SK-N-SH (cell line): ENCODE measurements around the gene ANKS1B. TPM values are rescaled to one million over a fixed set of nuclear protein-coding genes. Genes with fewer than 3 reads are reported as not detected.

Experiments
- CTCF ChIA-PET: fragments of 300-600, 350-600 bp; formaldehyde crosslinking; extraction: SDS; loops from one replicate; lab custom pipeline; 2021; lab: Yijun Ruan, JAX
- POLR2A ChIA-PET: fragments of 350-600 bp; sonication (Branson Sonifier 250); formaldehyde crosslinking; extraction: SDS; loops from one replicate; lab custom pipeline; 2020; ENCODE audit warnings: antibody characterized with exemption, inconsistent platforms; lab: Yijun Ruan, JAX
- DNase-seq: peaks from one replicate; pipeline ENCODE4 v3.0.0; 2012
- H2AFZ ChIP-seq: fragments of 200-600 bp; sonication (generic); 2 replicates; pipeline ENCODE4 v1.8.1; 2016; ENCODE audit warnings: antibody characterized with exemption, mild to moderate bottlenecking, low read depth
- H3F3A ChIP-seq: fragments of 200-600 bp; sonication (generic); replicated peaks from 2 replicates; pipeline ENCODE3; 2016; ENCODE audit warnings: antibody characterized with exemption, mild to moderate bottlenecking; ENCODE audit not compliant: insufficient read depth
- H3K27ac ChIP-seq, 2 experiments: fragments of 200-500 bp in 1 of 2; fragments of 200-600 bp in 1 of 2; sonication (Bioruptor generic) in 1 of 2; sonication (generic), shearing (Covaris generic) in 1 of 2; 2 replicates each; pipeline versions ENCODE4 v1.5.1 to v1.6.1; 2014 to 2016; ENCODE audit warnings: low read depth in 2 of 2, inconsistent platforms in 1 of 2, low read length in 1 of 2, mild to moderate bottlenecking in 1 of 2, mixed read lengths in 1 of 2
- H3K27me3 ChIP-seq: fragments of 200-600 bp; sonication (generic), shearing (Covaris generic); 2 replicates; pipeline ENCODE4 v1.6.1; 2016; ENCODE audit warnings: mixed run types; ENCODE audit not compliant: insufficient read depth
- H3K36me3 ChIP-seq, 2 experiments: fragments of 200-500 bp in 1 of 2; fragments of 200-600 bp in 1 of 2; sonication (Bioruptor generic) in 1 of 2; sonication (generic) in 1 of 2; replicated peaks in 1 of 2; 2 replicates each; pipeline versions ENCODE3 to v1.5.1; 2014 to 2016; ENCODE audit warnings: low read length in 1 of 2, mild to moderate bottlenecking in 1 of 2; ENCODE audit not compliant: insufficient read depth in 2 of 2, control insufficient read depth in 1 of 2
- H3K4me1 ChIP-seq, 2 experiments: fragments of 200-500 bp in 1 of 2; fragments of 200-600 bp in 1 of 2; sonication (Bioruptor generic) in 1 of 2; sonication (generic), shearing (Covaris generic) in 1 of 2; 2 replicates each; pipeline versions ENCODE4 v1.5.1 to v1.6.1; 2014 to 2016; ENCODE audit warnings: low read depth in 1 of 2, low read length in 1 of 2, mixed run types in 1 of 2; ENCODE audit not compliant: insufficient read depth in 2 of 2, control insufficient read depth in 1 of 2
- H3K4me2 ChIP-seq: fragments of 200-600 bp; sonication (generic), shearing (Covaris generic); 2 replicates; pipeline ENCODE4 v1.6.1; 2017; ENCODE audit warnings: mixed run types
- H3K4me3 ChIP-seq, 2 experiments: fragments of 200-500 bp in 1 of 2; fragments of 200-600 bp in 1 of 2; sonication (Bioruptor generic) in 1 of 2; sonication (generic), shearing (Covaris generic) in 1 of 2; 2 replicates each; pipeline versions ENCODE4 v1.5.1 to v1.8.1; 2014 to 2016; ENCODE audit warnings: low read depth in 2 of 2, inconsistent platforms in 1 of 2, low read length in 1 of 2, mild to moderate bottlenecking in 1 of 2, mixed read lengths in 1 of 2, moderate library complexity in 1 of 2
- H3K79me2 ChIP-seq: fragments of 200-600 bp; sonication (generic); 2 replicates; pipeline ENCODE4 v1.8.1; 2017; ENCODE audit warnings: mild to moderate bottlenecking; ENCODE audit not compliant: insufficient read depth
- H3K9ac ChIP-seq: fragments of 200-600 bp; sonication (generic); 2 replicates; pipeline ENCODE4 v1.6.1; 2017; ENCODE audit warnings: mixed run types
- H3K9me2 ChIP-seq: fragments of 200-600 bp; sonication (generic); 2 replicates; pipeline ENCODE4 v1.6.1; 2017; ENCODE audit warnings: mixed run types
- H3K9me3 ChIP-seq: fragments of 200-600 bp; sonication (generic); 2 replicates; pipeline ENCODE4 v1.6.1; 2017; ENCODE audit warnings: mixed run types, mild to moderate bottlenecking, moderate library complexity
- H4K20me1 ChIP-seq: fragments of 200-600 bp; sonication (generic); 2 replicates; pipeline ENCODE4 v1.6.1; 2017; ENCODE audit warnings: mild to moderate bottlenecking, mixed run types; ENCODE audit not compliant: insufficient read depth
- ELF1 ChIP-seq: IDR thresholded peaks from 2 replicates; pipeline ENCODE4 v1.4.0; 2012
- EP300 ChIP-seq, 2 experiments: IDR thresholded peaks; 2 replicates each; pipeline versions ENCODE4 v1.4.0 to v1.6.1; 2012; ENCODE audit warnings: borderline replicate concordance in 1 of 2, low read depth in 1 of 2, low read length in 1 of 2
- EZH2phosphoT487 ChIP-seq: fragments of 200-600 bp; sonication (generic); IDR thresholded peaks from 2 replicates; pipeline ENCODE4 v1.6.1; 2017; ENCODE audit warnings: low read depth, mixed run types, mild to moderate bottlenecking, antibody characterized with exemption, moderate library complexity, borderline replicate concordance
- FOXJ3 ChIP-seq: sonication (generic); formaldehyde crosslinking; IDR thresholded peaks from 2 replicates; pipeline ENCODE4 v1.5.1; 2020; ENCODE audit warnings: mild to moderate bottlenecking, missing genetic modification reagents
- FOXM1 ChIP-seq: IDR thresholded peaks from 2 replicates; pipeline ENCODE4 v1.4.0; 2012; ENCODE audit warnings: low read depth, mild to moderate bottlenecking
- GABPA ChIP-seq: IDR thresholded peaks from 2 replicates; pipeline ENCODE4 v1.4.0; 2012; ENCODE audit warnings: low read depth, mild to moderate bottlenecking
- GATA2 ChIP-seq: sonication (generic); formaldehyde crosslinking; IDR thresholded peaks from 2 replicates; pipeline ENCODE4 v1.5.0; 2020; ENCODE audit warnings: mild to moderate bottlenecking, missing genetic modification reagents
- JUND ChIP-seq: IDR thresholded peaks from 2 replicates; pipeline ENCODE4 v1.4.0; 2012
- MEF2A ChIP-seq: IDR thresholded peaks from 2 replicates; pipeline ENCODE4 v1.4.0; 2012; ENCODE audit warnings: low read depth, borderline replicate concordance
- NFIC ChIP-seq: IDR thresholded peaks from 2 replicates; pipeline ENCODE4 v1.4.0; 2012; ENCODE audit warnings: borderline replicate concordance
- NRF1 ChIP-seq: IDR thresholded peaks from 2 replicates; pipeline ENCODE4 v1.6.1; 2012; ENCODE audit warnings: low read depth, mild to moderate bottlenecking, low read length
- POLR2AphosphoS5 ChIP-seq: IDR thresholded peaks from 2 replicates; pipeline ENCODE4 v1.6.1; 2012; ENCODE audit warnings: low read depth, low read length
- RAD21 ChIP-seq: IDR thresholded peaks from 2 replicates; pipeline ENCODE4 v1.6.1; 2012; ENCODE audit warnings: mild to moderate bottlenecking, low read length
- RXRA ChIP-seq: IDR thresholded peaks from 2 replicates; pipeline ENCODE4 v1.4.0; 2012; ENCODE audit warnings: low read depth, mild to moderate bottlenecking, borderline replicate concordance
- SMC3 ChIP-seq: IDR thresholded peaks from 2 replicates; pipeline ENCODE4 v1.6.1; 2012; ENCODE audit warnings: low read depth, low read length, improper control_type of control experiment
- TAF1 ChIP-seq: IDR thresholded peaks from 2 replicates; pipeline ENCODE4 v1.6.1; 2012; ENCODE audit warnings: low read depth, mild to moderate bottlenecking, low read length, moderate library complexity, borderline replicate concordance
- WGBS: methylation state at CpG from one replicate; pipeline ENCODE4 v1.1.6; 2017; ENCODE audit warnings: low lambda C conversion rate; 5-methylcytosine and 5-hydroxymethylcytosine counted together
- polyA plus RNA-seq, 3 experiments: library from polyadenylated mRNA; depleted of rRNA; stranded (reverse); fragments of >200 nt; gene quantifications; 2 replicates each; pipeline ENCODE4 v1.2.3, GENCODE V29; 2012
- TF ChIP-seq, protein P1 (sequence below): IDR thresholded peaks from 2 replicates; pipeline ENCODE4 v1.6.1; 2012; ENCODE audit warnings: mild to moderate bottlenecking, low read depth, low read length, moderate library complexity
- TF ChIP-seq, protein P2 (sequence below): IDR thresholded peaks from 2 replicates; pipeline ENCODE4 v1.4.0; 2012; ENCODE audit warnings: low read depth
- TF ChIP-seq, protein P3 (sequence below): IDR thresholded peaks from 2 replicates; pipeline ENCODE4; 2012

Gene ANKS1B
- polyA plus RNA-seq, 1 of the 3 experiments (the other 2 are of a cell fraction), result 1.8 TPM

DNA sequence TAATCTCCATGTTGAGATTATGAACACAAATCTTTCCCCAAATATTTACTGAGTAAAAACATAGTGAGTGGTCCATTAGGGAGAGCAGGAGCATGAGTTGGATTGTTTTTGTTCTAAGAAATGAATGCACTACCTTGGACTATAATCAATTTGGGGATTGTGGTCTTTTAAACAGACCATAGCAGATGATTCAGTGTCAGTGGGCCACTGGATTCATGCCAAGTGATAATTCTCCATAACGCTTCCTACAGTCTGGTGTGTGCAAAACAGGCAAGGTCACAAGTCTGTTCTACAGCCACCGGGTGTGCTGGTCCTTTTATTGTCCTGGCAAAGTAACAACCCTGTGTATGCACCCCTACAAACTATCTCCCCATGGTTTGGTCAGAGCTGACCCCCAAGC lies 1073.3 kb downstream of the ANKS1B start:
- 10% methylated on average over 2 of the region's 2 CpGs for WGBS
- CTCF ChIA-PET, result interaction anchor here (1.2 kb wide), 1 partner anchor 11 kb away, joined by 3 read pairs; no protein-coding TSS in a partner anchor
- no peak for TF ChIP-seq EP300 (IDR thresholded peaks at IDR 0.05; ENCODE audit: borderline replicate concordance in 1 of 2, low read depth in 1 of 2, low read length in 1 of 2)
- TF ChIP-seq SMC3, result no peak
- no peak for TF ChIP-seq MEF2A
- TF ChIP-seq ELF1, result no peak
- TF ChIP-seq GATA2, result no peak
- no peak for TF ChIP-seq JUND

DNA sequence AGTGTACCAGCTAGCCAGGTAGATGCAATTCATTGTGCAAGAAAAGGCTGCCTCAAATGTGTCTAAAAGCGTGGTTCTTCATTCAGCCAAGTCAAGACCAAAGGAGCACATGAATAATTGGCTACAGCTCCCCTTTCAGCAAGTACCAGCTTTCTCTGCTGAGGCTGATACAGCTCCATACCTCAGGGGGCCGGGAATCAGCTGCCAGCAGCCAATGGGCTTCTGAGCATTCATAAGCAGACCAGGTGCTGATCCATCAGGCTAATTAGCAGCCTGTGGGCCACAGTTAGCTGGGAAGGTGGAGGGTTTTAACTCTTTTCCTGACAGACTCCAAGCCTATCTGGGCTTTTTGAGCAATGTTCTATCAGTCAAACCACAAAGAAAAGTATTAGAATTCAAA lies 1075.0 kb downstream of the ANKS1B start:
- no peaks in the 10 kb centered on the region for H3K79me2 ChIP-seq
- H3K4me2 ChIP-seq, result no peak overlapping the region
- H3F3A ChIP-seq, result no peaks in the 10 kb centered on the region
- H3K36me3 ChIP-seq, result no peaks in the 10 kb centered on the region
- ChIA-PET CTCF (interaction anchor here (0.9 to 1.0 kb wide), 2 partner anchors 16 to 211 kb away, joined by 3 read pairs; no protein-coding TSS in a partner anchor), POLR2A (no interaction called here)
- H3K27ac ChIP-seq, result no peak overlapping the region
- H3K4me3 ChIP-seq, result no peak overlapping the region
- 8% methylated on average over 2 of the region's 2 CpGs for WGBS
- TF ChIP-seq FOXJ3 (CRISPR knock-in tag), result no peak
- TF ChIP-seq GABPA, result no peak
- TF ChIP-seq RXRA, result no peak
- TF ChIP-seq MEF2A, result no peak
- TF ChIP-seq EZH2phosphoT487, result no peak
- no peak for TF ChIP-seq NFIC
- no peak for TF ChIP-seq TAF1
- TF ChIP-seq, protein P1, sequence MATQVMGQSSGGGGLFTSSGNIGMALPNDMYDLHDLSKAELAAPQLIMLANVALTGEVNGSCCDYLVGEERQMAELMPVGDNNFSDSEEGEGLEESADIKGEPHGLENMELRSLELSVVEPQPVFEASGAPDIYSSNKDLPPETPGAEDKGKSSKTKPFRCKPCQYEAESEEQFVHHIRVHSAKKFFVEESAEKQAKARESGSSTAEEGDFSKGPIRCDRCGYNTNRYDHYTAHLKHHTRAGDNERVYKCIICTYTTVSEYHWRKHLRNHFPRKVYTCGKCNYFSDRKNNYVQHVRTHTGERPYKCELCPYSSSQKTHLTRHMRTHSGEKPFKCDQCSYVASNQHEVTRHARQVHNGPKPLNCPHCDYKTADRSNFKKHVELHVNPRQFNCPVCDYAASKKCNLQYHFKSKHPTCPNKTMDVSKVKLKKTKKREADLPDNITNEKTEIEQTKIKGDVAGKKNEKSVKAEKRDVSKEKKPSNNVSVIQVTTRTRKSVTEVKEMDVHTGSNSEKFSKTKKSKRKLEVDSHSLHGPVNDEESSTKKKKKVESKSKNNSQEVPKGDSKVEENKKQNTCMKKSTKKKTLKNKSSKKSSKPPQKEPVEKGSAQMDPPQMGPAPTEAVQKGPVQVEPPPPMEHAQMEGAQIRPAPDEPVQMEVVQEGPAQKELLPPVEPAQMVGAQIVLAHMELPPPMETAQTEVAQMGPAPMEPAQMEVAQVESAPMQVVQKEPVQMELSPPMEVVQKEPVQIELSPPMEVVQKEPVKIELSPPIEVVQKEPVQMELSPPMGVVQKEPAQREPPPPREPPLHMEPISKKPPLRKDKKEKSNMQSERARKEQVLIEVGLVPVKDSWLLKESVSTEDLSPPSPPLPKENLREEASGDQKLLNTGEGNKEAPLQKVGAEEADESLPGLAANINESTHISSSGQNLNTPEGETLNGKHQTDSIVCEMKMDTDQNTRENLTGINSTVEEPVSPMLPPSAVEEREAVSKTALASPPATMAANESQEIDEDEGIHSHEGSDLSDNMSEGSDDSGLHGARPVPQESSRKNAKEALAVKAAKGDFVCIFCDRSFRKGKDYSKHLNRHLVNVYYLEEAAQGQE, result no peak
- no peak for TF ChIP-seq NRF1
- TF ChIP-seq, protein P2, sequence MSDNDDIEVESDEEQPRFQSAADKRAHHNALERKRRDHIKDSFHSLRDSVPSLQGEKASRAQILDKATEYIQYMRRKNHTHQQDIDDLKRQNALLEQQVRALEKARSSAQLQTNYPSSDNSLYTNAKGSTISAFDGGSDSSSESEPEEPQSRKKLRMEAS, result no peak
- TF ChIP-seq FOXM1, result no peak
- TF ChIP-seq, protein P3, sequence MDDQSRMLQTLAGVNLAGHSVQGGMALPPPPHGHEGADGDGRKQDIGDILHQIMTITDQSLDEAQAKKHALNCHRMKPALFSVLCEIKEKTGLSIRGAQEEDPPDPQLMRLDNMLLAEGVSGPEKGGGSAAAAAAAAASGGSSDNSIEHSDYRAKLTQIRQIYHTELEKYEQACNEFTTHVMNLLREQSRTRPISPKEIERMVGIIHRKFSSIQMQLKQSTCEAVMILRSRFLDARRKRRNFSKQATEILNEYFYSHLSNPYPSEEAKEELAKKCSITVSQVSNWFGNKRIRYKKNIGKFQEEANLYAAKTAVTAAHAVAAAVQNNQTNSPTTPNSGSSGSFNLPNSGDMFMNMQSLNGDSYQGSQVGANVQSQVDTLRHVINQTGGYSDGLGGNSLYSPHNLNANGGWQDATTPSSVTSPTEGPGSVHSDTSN, result no peak
- no peak for TF ChIP-seq JUND
- TF ChIP-seq POLR2AphosphoS5, result no peak
- no peak for TF ChIP-seq RAD21
- H2AFZ ChIP-seq, result no peak overlapping the region
- no peaks in the 10 kb centered on the region for H4K20me1 ChIP-seq
- H3K27me3 ChIP-seq, result no peaks in the 10 kb centered on the region
- no peaks in the 10 kb centered on the region for H3K4me1 ChIP-seq
- no peak overlapping the region for H3K9ac ChIP-seq
- DNase-seq, result no peak
- no peaks in the 10 kb centered on the region for H3K9me3 ChIP-seq
- H3K9me2 ChIP-seq, result no peaks in the 10 kb centered on the region

More for the DNA sequence above, 1073.3 kb downstream of the ANKS1B start:
- Histone ChIP-seq H3K9ac (no peak overlapping the region), H3K27me3 (no peaks in the 10 kb centered on the region), H3K36me3 (no peaks in the 10 kb centered on the region), H3K79me2 (no peaks in the 10 kb centered on the region), H3K4me2 (no peak overlapping the region), H3K9me3 (no peaks in the 10 kb centered on the region), H2AFZ (no peak overlapping the region), H3K4me3 (no peak overlapping the region), H3K27ac (no peak overlapping the region), H4K20me1 (no peaks in the 10 kb centered on the region), H3K4me1 (no peaks in the 10 kb centered on the region), H3K9me2 (no peaks in the 10 kb centered on the region), H3F3A (no peaks in the 10 kb centered on the region)
- POLR2A ChIA-PET, result no interaction called here
- DNase-seq, result no peak
